ENCODE measurements around the gene LDLRAD3.

Gene LDLRAD3

GRCh38 chr11:35933320-35933871 is 10.5 kb upstream of the LDLRAD3 start:
- ChIA-PET POLR2A (no interaction called here), CTCF (no interaction called here)
- DNase-seq (ENCODE audit: extremely low spot score), result no peak
- no peak for TF ChIP-seq TARDBP (IDR thresholded peaks at IDR 0.05)
- TF ChIP-seq L3MBTL2 (conservative IDR thresholded peaks at IDR 0.05), result no peak
- TF ChIP-seq PKNOX1 (IDR thresholded peaks at IDR 0.05), result no peak
- no peak for TF ChIP-seq FOXA1 (IDR thresholded peaks at IDR 0.05)
- TF ChIP-seq ELF4 (IDR thresholded peaks at IDR 0.05), result no peak
- TF ChIP-seq NFRKB (IDR thresholded peaks at IDR 0.05), result no peak
- no peak for TF ChIP-seq FOXM1 (IDR thresholded peaks at IDR 0.05; ENCODE audit: borderline replicate concordance)
- TF ChIP-seq BHLHE40 (IDR thresholded peaks at IDR 0.05; ENCODE audit: borderline replicate concordance), result no peak
- TF ChIP-seq SP1 (IDR thresholded peaks at IDR 0.05), result no peak
- TF ChIP-seq ZNF384 (IDR thresholded peaks at IDR 0.05), result no peak
- no peak for TF ChIP-seq LEF1 (IDR thresholded peaks at IDR 0.05; ENCODE audit: borderline replicate concordance)
- TF ChIP-seq FOXK2 (IDR thresholded peaks at IDR 0.05), result no peak
- no peak for TF ChIP-seq HDGF (IDR thresholded peaks at IDR 0.05; ENCODE audit: borderline replicate concordance)
- no peak for TF ChIP-seq ARNT (IDR thresholded peaks at IDR 0.05)
- TF ChIP-seq CTBP1 (IDR thresholded peaks at IDR 0.05; ENCODE audit: borderline replicate concordance), result no peak
- no peak for TF ChIP-seq SUZ12 (IDR thresholded peaks at IDR 0.05)

GRCh38 chr11:35934271-35934670 is 9.6 kb upstream of the LDLRAD3 start:
- DNase-seq (ENCODE audit: extremely low spot score), result no peak
- POLR2A ChIA-PET, result no interaction called here
- TF ChIP-seq ARNT (IDR thresholded peaks at IDR 0.05) (no peak), L3MBTL2 (conservative IDR thresholded peaks at IDR 0.05) (no peak), SP1 (IDR thresholded peaks at IDR 0.05) (no peak), FOXK2 (IDR thresholded peaks at IDR 0.05) (no peak), FOXM1 (IDR thresholded peaks at IDR 0.05; ENCODE audit: borderline replicate concordance) (no peak), NFRKB (IDR thresholded peaks at IDR 0.05) (no peak), PKNOX1 (IDR thresholded peaks at IDR 0.05) (no peak), ZNF384 (IDR thresholded peaks at IDR 0.05) (no peak), CTBP1 (IDR thresholded peaks at IDR 0.05; ENCODE audit: borderline replicate concordance) (no peak)
- CTCF ChIA-PET, result no interaction called here

DNA sequence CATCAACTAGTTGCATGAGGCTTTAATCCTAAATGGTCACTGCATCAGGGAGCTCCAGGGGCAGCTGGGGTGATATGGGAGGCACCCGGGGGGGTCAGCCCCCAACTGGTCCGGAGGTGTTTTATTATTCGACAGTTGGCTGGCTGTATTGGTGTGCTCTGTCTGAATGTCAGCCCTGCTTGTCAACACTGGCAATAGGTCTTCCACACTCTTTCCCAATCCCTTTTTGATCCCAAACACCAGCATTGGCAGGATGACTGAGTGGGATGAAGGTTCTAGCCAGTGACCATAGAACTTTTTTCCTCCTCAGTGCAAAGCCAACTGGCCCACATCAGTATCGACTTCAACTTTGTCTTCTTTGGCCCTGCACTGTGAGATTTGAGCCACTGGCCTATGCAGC is 8.9 kb upstream of the LDLRAD3 start:
- ChIA-PET CTCF (interaction anchor here (0.6 kb wide), 1 partner anchor 217 kb away, joined by 3 read pairs; no protein-coding TSS in a partner anchor), POLR2A (no interaction called here)
- no peak for DNase-seq (ENCODE audit: extremely low spot score)
- TF ChIP-seq PKNOX1 (IDR thresholded peaks at IDR 0.05), result no peak
- no peak for TF ChIP-seq SUZ12 (IDR thresholded peaks at IDR 0.05)
- TF ChIP-seq FOXK2 (IDR thresholded peaks at IDR 0.05), result no peak
- TF ChIP-seq ELF4 (IDR thresholded peaks at IDR 0.05), result no peak
- no peak for TF ChIP-seq ZNF384 (IDR thresholded peaks at IDR 0.05)
- no peak for TF ChIP-seq FOXM1 (IDR thresholded peaks at IDR 0.05; ENCODE audit: borderline replicate concordance)
- TF ChIP-seq TARDBP (IDR thresholded peaks at IDR 0.05), result no peak
- no peak for TF ChIP-seq ARNT (IDR thresholded peaks at IDR 0.05)
- TF ChIP-seq NFRKB (IDR thresholded peaks at IDR 0.05), result no peak
- TF ChIP-seq CTBP1 (IDR thresholded peaks at IDR 0.05; ENCODE audit: borderline replicate concordance), result no peak

DNA sequence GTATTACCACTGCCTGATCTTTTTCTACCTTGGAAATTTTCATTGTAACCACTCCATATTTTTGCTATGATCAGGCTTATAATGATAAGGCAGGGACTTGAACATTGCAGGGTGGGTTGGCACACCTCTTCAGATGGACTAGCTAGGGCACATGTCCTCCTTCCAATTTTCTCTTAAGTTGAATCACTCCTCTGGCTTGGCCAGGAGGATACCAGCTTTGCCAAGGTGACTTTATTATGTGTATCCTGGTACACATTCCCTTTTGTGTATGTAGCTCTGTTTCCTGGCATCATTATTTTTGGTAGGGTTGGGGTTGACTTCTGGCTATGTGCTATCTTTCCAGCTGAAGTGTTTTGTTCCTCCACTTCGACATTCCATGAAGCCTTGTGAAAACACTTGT is 8.5 kb upstream of the LDLRAD3 start:
- TF ChIP-seq L3MBTL2 (conservative IDR thresholded peaks at IDR 0.05) (no peak), CTBP1 (IDR thresholded peaks at IDR 0.05; ENCODE audit: borderline replicate concordance) (no peak), BHLHE40 (IDR thresholded peaks at IDR 0.05; ENCODE audit: borderline replicate concordance) (no peak), SP1 (IDR thresholded peaks at IDR 0.05) (no peak), FOXK2 (IDR thresholded peaks at IDR 0.05) (no peak), HDGF (IDR thresholded peaks at IDR 0.05; ENCODE audit: borderline replicate concordance) (no peak), ARNT (IDR thresholded peaks at IDR 0.05) (no peak), ZNF384 (IDR thresholded peaks at IDR 0.05) (no peak), LEF1 (IDR thresholded peaks at IDR 0.05; ENCODE audit: borderline replicate concordance) (no peak), PKNOX1 (IDR thresholded peaks at IDR 0.05) (no peak), FOXM1 (IDR thresholded peaks at IDR 0.05; ENCODE audit: borderline replicate concordance) (no peak), TARDBP (IDR thresholded peaks at IDR 0.05) (no peak), NFRKB (IDR thresholded peaks at IDR 0.05) (no peak), FOXA1 (IDR thresholded peaks at IDR 0.05) (no peak), ELF4 (IDR thresholded peaks at IDR 0.05) (no peak), SUZ12 (IDR thresholded peaks at IDR 0.05) (no peak)

DNA sequence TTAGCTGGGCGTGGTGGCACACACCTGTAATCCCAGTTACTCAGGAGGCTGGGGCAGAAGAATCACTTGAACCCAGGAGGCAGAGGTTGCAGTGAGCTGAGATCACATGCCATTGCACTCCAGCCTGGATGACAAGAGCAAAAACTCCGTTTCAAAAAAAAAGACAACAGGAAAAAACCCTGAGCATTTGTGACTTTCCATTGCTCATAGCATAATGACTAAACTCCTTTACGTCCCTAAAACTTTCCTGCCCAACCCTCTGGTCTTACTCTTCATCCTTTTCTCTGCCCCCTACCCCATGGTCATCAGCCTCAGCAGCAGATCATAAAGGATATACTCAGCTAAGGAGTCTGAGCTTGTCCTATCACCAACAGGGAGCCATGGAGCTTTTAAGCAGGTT is 6.8 kb upstream of the LDLRAD3 start:
- DNase-seq (ENCODE audit: extremely low spot score), result no peak
- no peak for TF ChIP-seq ZNF384 (IDR thresholded peaks at IDR 0.05)
- TF ChIP-seq L3MBTL2 (conservative IDR thresholded peaks at IDR 0.05), result no peak
- TF ChIP-seq CTBP1 (IDR thresholded peaks at IDR 0.05; ENCODE audit: borderline replicate concordance), result no peak
- TF ChIP-seq ELF4 (IDR thresholded peaks at IDR 0.05), result no peak
- no peak for TF ChIP-seq LEF1 (IDR thresholded peaks at IDR 0.05; ENCODE audit: borderline replicate concordance)
- TF ChIP-seq SUZ12 (IDR thresholded peaks at IDR 0.05), result no peak
- TF ChIP-seq FOXM1 (IDR thresholded peaks at IDR 0.05; ENCODE audit: borderline replicate concordance), result no peak
- no peak for TF ChIP-seq FOXA1 (IDR thresholded peaks at IDR 0.05)
- TF ChIP-seq BHLHE40 (IDR thresholded peaks at IDR 0.05; ENCODE audit: borderline replicate concordance), result no peak
- TF ChIP-seq ARNT (IDR thresholded peaks at IDR 0.05), result no peak
- no peak for TF ChIP-seq FOXK2 (IDR thresholded peaks at IDR 0.05)
- TF ChIP-seq NFRKB (IDR thresholded peaks at IDR 0.05), result no peak
- no peak for TF ChIP-seq PKNOX1 (IDR thresholded peaks at IDR 0.05)
- TF ChIP-seq HDGF (IDR thresholded peaks at IDR 0.05; ENCODE audit: borderline replicate concordance), result no peak
- no peak for TF ChIP-seq SP1 (IDR thresholded peaks at IDR 0.05)
- no peak for TF ChIP-seq TARDBP (IDR thresholded peaks at IDR 0.05)
- ChIA-PET CTCF (interaction anchor here (0.7 kb wide), 1 partner anchor 12 kb away, joined by 4 read pairs; no protein-coding TSS in a partner anchor), POLR2A (no interaction called here)

More for the DNA sequence above, 8.5 kb upstream of the LDLRAD3 start:
- CTCF ChIA-PET, result interaction anchor here (0.6 kb wide), 1 partner anchor 216 kb away, joined by 3 read pairs; no protein-coding TSS in a partner anchor
- no peak for DNase-seq (ENCODE audit: extremely low spot score)
- POLR2A ChIA-PET, result no interaction called here

Measured in HEK293T (cell line).